ENCODE measurements around the gene TMED6.

GRCh38 chr16:69344171-69344570, 7.4 kb downstream of the TMED6 start:
- TF ChIP-seq TEAD4 (CRISPR knock-in tag; IDR thresholded peaks at IDR 0.05) (no peak), CREM (CRISPR knock-in tag; IDR thresholded peaks at IDR 0.05) (no peak), CTCF (IDR thresholded peaks at IDR 0.05) (no peak), USF2 (CRISPR knock-in tag; IDR thresholded peaks at IDR 0.05) (no peak), NR3C1 (CRISPR knock-in tag; conservative IDR thresholded peaks at IDR 0.05; ENCODE audit: low read depth) (no peak), SP1 (CRISPR knock-in tag; conservative IDR thresholded peaks at IDR 0.05) (no peak), E2F4 (CRISPR knock-in tag; IDR thresholded peaks at IDR 0.05; ENCODE audit: borderline replicate concordance, low read depth) (no peak), FOXK1 (CRISPR knock-in tag; IDR thresholded peaks at IDR 0.05) (no peak), NFYB (CRISPR knock-in tag; conservative IDR thresholded peaks at IDR 0.05; ENCODE audit: low read depth) (no peak), GTF2I (CRISPR knock-in tag; conservative IDR thresholded peaks at IDR 0.05) (no peak), ELF4 (CRISPR knock-in tag; IDR thresholded peaks at IDR 0.05; ENCODE audit: low read depth) (no peak), GABPB1 (CRISPR knock-in tag; IDR thresholded peaks at IDR 0.05) (no peak), TCF7 (CRISPR knock-in tag; IDR thresholded peaks at IDR 0.05; ENCODE audit: low read depth) (no peak)

Measured in WTC11 (cell line).